Right renal cortex interstitium (tissue), 3 donors: ENCODE measurements around the gene ARVCF. TPM values are rescaled to one million over a fixed set of nuclear protein-coding genes. Genes with fewer than 3 reads are reported as not detected.

Experiments
- DNase-seq, 3 donors: peaks; one replicate each; pipeline ENCODE4 v3.0.0-alpha.2; 2013; ENCODE audit warnings: low read depth in 3 of 3, low spot score in 2 of 3
- polyA plus RNA-seq, 3 donors: library from polyadenylated mRNA; unstranded; fragments of 120-200 nt; gene quantifications; one replicate each; pipeline ENCODE4 v1.2.1, GENCODE V29; 2013; ENCODE audit not compliant: insufficient read length in 3 of 3

Gene ARVCF, protein sequence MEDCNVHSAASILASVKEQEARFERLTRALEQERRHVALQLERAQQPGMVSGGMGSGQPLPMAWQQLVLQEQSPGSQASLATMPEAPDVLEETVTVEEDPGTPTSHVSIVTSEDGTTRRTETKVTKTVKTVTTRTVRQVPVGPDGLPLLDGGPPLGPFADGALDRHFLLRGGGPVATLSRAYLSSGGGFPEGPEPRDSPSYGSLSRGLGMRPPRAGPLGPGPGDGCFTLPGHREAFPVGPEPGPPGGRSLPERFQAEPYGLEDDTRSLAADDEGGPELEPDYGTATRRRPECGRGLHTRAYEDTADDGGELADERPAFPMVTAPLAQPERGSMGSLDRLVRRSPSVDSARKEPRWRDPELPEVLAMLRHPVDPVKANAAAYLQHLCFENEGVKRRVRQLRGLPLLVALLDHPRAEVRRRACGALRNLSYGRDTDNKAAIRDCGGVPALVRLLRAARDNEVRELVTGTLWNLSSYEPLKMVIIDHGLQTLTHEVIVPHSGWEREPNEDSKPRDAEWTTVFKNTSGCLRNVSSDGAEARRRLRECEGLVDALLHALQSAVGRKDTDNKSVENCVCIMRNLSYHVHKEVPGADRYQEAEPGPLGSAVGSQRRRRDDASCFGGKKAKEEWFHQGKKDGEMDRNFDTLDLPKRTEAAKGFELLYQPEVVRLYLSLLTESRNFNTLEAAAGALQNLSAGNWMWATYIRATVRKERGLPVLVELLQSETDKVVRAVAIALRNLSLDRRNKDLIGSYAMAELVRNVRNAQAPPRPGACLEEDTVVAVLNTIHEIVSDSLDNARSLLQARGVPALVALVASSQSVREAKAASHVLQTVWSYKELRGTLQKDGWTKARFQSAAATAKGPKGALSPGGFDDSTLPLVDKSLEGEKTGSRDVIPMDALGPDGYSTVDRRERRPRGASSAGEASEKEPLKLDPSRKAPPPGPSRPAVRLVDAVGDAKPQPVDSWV
- 10 to 100 TPM; 16.8 to 19.6 (median 16.9) TPM for polyA plus RNA-seq

DNA sequence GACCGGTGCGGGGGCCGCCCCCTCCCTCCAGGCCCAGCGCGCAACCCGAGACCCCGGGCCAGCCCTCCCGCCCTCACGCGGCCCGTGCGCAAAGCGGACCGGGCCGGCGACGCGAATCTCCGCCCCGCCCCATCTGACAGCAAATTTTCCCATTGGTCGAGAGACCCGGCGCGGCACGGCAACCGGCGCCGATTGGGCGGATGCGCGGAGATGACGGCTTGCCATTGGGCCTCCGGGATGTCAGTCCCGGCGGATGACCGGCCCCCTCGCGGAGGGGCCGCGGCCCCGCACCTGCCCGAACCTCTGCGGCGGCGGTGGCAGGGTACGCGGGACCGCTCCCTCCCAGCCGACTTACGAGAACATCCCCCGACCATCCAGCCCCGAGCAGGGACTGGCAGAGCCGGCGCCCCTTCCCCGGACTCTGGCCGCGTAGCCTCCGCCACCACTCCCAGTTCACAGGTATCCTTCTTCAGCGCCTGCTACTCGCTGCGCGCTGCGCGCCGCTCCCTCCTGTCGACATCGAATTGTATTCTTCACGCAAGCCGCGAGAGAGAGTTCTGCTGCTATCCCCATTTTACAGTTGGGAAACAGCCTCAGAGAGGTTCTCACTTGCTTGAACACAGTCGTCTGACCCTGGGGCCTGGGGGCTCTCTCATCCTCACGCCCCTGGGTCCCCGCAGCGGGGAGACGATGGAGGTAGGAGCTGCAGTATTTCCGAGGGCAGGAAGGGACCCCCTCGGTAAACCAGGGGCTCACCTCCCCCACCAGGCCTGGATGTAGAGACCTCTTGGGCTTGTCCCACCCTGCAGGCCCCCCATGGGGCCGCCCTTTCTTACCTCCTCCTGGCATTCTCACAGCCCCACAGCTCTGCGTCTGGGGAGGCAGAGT lies at the start of gene ARVCF:
Gene ARVCF, minus strand, starts transcription at position 90 of the 888 bp plus-strand sequence. CDS start 26,029 bp downstream, outside the sequence.
- DNase-seq: peak; percentile 64 to 75 (median 74)

DNA sequence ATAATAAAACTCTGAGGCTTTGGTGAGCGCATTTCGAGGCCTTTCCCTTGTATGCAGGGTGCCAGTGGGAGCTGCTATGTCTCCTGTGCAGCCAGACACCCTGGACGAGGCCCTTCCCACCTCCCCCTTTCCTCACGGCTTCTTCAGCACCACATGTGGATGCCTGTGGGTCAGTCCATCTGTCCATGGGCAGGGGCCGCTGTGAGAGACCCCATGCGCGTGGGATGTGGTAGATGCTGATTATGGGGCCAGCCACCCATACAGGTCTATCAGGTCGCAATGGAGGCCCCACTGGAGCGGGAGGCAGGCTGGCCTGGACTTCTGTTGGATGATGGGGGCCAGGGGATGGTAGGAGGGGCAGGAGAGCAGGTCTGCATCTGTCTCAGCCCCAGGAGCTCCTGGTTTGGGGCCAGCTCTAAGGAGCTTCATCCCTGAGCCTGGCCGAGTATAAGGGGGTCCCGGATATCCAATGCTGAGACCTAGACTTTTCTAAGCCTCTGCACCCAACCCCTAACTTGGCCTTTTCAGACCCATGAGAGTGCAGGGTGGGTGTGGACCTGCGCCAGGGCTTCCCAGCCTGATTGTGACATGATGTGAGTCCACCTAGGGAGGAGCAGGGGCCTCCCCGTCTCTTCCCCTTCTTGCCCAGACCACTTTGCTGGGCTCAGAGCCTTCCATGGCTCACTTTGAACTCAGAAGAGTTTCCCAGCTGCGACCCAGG lies 49.4 kb upstream of the ARVCF start:
- DNase-seq: no peak

DNA sequence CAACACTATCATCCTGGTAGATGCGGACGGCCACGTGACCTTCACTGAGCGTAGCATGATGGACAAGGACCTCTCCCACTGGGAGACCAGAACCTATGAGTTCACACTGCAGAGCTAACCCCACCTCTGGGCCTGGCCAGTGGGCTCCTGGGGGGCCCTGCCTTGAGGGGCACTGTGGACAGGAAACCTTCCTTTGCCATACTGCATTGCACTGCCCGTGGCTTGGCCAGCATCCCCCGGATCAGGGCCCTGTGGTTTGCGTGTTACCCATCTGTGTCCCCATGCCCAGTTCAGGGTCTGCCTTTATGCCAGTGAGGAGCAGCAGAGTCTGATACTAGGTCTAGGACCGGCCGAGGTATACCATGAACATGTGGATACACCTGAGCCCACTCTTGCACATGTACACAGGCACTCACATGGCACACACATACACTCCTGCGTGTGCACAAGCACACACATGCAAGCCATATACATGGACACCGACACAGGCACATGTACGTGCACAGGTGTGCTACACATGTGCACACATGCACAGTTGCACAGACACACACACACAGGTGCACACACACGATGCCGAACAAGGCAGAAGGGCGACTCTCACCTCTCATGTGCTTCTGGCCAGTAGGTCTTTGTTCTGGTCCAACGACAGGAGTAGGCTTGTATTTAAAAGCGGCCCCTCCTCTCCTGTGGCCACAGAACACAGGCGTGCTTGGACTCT lies 48.1 kb upstream of the ARVCF start:
- no peak for DNase-seq

DNA sequence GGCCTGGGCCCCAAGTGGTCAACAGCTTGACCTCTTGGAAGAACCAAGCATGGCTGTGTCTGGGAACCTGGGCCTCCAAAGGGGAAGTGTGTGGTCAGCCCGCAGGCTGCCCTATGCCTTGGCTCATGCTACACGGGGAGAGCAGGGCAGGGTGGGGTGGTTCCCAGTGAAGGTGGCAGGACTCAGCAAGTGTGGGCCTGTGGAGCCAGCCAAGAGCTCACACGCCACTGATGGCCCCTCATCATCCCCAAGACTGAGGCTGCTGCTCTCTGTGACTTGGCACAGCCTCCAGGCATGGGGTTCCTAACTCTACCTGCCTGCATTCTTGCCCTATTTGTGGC lies 47.5 kb upstream of the ARVCF start:
- no peak for DNase-seq

DNA sequence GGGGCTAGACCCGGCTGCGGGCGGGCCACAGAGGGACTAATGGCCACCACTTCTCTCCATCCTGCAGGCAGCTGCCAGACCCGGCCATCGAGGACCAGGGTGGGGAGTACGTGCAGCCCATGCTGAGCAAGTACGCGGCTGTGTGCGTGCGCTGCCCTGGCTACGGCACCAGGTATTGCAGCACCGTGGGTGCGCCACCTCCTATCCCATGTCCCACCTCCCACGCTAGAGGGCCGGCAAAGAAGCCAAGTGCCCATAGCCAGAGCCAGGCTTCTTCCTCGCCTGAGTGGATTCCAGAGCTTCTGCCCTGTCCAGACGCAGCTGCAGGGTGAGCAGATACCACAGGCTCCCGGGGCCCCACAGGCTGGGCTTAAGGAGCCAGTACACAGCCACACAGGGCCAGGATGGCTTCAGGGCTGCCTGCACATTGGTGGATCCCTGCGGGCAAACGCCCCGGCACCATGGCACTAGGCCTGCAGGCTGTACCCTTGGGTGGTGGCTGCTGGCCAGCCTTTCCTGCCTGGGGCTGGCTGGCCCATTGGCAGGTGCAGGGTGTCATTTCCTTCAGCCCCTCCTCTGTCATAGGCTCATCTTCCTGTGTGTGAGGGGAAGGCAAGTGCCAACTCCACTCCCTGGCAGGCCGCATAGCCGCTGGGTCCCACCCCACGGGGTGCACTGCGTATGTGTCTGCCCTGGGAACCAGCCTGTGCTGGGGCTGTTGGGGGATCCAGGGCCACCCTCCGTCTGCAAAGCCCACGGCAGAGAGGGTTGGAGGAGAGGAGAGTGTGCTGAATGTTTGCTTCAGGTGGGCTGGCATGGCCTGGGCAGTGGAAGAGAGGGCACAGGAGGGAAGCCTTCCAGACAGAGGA lies 46.9 kb upstream of the ARVCF start:
- no peak for DNase-seq

DNA sequence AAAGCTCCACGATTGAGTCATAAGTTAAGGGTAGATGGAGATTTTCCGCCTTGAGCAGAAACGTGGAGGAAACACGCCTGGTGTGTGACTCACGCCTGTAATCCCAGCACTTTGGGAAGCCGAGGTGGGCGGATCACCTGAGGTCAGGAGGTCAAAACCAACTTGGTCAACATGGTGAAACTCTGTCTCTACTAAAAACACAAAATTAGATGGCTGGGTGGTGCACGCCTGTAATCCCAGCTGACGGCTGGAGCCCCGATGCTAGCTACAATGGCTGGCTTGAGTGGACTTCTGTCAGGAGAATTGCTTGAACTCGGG lies 46.1 kb upstream of the ARVCF start:
- DNase-seq: no peak

DNA sequence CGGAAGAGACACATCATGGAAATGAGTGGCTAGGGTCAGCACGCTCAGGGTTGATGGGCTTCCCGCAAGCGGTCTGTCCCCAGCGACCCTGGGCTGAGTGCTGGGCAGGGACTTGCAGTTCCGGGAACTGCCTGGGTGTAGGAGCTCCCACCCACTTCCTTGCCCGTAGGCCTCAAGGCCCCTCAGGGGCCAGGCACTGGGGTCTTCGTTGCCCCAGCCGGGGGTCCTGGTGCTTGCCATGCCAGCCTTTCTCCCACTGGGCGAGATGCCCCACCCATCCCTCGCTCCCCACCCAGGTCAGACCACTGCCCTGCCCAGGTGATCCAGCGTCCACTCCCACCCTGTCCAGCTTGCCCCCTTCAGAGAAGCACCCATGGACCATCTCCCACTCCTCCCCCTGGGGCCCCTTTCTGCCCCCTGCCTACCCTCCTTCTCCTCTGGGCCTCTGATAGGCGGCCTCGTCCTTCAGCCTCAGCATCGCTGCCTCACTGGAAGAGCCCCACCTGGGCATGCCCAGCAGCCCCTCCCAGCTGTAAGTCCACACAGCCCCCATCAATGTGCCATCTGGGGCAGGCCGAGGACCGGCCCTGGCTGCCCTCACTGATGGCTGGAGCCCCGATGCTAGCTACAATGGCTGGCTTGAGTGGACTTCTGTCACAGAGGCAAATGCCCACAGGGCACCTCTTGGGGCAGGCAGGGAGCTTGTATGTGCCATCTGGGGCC lies 45.6 kb upstream of the ARVCF start:
- DNase-seq: no peak

DNA sequence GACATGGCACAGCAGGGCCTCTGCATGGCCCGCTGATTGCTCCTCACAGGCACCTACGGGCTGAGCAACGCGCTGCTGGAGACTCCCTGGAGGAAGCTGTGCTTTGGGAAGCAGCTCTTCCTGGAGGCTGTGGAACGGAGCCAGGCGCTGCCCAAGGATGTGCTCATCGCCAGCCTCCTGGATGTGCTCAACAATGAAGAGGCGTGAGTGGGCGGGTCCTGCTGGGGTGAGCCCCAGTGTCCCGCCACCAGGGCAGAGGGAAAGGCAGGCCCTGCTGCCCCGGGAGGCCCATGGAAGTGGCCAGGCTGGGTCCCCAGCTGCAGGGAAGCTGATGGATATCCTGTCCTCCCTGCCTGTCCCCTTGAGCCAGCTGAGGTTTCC lies 44.8 kb upstream of the ARVCF start:
- DNase-seq: no peak

DNA sequence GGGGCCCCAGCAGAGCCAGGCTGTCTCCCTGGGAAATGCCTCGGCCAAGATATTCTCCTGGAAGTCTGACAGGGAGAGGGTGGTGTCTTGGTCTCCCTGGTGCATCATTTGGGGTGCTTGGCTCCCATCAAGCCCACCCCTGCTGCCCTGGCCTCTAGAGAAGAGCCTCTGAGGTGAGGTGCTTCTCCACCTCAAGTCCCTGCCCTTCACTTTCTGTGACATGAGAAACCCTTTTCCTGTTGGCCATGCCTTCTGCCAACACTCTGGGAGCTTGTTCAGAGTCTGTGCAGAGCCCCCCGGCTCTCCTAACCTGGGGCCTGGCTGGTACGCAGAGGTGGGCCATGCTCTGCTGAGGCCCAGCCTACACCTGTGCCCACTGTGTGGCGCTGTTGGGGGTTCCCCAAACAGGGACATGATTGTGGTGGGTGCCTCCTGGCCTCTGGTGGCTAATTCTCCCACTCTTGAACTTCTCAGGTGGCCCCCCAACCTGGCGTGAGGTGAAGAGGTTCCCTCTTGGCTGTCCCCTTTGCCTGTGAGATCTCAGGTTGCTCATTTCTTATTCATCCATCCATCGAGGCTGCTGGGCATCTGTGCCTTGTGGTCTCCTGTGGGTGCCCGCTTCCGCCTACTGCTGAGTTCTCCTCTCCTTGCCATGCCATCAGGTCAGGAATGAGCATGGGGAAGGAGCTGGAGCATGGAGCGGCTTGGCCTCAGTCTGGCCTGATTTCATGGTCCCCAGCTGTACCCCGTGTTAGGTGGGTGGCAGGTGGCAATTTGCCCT lies 44.3 kb upstream of the ARVCF start:
- no peak for DNase-seq

DNA sequence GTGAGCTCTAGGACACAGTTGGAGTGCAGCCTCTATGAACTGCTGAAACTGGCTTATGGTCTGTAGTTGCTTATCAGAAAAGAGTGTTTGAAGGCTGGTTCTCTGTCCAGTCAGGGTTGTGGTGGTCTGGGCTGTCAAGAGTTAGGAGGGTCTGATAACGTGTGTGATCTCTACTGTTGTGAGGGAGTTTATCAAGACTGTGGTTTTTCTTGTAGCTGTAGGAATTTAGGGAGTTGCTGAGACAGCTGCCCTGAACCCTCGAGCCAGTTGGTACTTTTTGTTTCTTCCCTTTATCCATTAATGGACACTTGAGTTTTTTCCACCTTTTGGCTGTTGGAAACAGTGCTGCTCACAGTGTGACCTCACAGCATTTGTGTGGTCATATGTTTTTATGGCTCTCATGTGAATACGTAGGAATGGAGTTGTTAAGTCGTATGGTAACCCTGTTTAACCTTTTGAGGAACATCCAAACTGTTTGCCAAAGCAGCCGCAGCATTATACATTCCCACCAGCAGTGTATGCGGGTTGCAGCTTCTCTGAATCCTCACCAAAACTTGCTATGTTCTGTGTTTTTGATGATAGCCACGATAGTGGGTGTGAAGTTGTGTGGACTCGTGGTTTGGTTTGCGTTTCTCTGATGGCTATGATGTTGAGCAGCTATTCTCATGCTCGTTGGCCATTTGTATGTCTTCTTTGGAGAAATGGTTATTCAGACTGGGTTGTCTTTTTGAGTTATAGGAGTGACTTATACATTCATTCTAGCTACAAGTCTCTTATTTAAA lies 42.6 kb upstream of the ARVCF start:
- no peak for DNase-seq

DNA sequence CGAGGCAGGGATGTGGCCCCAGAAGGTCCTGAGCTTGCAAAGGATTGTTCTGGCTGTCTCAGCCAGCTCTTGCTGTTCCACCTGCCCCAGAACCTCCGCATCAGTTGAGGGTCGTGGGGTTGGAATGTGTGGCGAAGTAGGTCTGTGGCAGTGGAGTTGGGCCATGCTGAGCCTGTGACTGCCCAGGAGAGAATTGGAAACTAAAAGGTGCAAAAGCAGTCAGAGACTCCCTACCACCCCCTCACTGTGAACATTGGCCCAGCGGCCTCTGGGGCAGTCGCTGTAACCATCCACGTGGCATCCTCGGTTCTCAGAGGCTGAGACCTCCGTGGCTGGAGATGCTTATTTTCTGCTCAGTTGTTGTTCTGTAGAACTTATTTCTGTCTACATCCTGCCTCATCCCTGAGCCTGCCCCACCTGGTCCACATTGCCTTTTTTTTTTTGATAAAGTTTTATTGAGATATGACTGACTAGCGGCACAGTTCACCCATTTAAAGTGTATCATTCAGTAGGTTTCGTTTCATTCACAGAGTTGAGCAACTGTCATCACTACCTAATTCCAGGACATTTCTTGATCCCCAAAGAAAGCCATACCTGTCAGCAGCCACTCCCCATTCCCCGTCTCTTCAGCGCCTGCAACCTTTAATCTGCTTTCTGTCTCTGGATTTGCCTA lies 41.1 kb upstream of the ARVCF start:
- DNase-seq: no peak

DNA sequence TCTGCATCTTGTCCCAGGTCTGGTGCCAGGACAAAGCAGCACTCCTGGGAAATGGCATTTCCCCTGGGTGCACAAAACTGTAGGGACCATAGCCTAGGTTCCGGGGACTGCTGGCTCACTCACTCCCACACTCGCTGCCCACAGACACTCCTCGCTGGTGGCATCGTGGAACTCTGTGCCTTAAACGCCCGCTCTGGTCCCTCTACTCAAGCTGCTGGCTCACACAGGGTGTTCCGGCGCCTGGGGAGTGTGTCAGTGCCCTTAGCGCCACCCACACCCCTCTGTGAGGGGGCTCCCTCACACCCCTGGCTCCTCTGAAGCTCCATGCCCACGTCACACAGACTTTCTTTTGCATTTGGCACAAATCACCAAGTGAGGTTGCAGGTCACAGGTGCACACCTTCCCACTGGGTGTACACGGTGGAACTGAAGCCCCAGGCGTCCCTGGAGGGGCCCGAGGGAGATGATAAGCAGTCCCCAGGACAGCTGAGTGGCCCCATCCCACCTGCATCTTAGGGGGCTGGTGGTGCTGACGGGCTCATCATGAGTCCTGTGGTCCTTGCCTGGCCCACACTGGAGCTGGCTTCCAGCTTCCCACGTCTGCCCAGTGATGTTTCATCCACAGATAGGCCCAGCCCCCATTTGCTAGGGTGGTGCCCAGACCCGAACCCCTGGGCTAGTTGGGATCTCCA lies 40.2 kb upstream of the ARVCF start:
- DNase-seq: no peak

DNA sequence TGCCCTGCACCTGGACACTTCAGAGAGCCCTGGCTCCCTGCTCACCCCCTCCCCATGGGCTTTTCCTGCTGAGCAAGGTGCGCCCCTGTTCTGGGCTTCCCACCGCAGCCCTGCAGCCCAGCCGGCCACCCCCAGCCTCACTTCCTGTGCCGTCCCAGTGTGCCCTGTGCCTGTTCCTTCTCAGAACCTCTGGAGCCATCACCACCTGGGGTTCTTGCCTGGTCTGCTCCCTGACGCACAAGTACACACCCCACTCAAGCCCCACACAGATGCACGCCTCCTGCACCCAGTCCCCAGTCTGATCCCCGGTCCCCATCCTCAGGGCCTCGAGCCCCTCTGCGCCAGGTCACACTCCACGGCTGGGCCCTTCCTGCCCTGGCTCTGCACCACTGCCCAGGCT lies 39.5 kb upstream of the ARVCF start:
- no peak for DNase-seq

DNA sequence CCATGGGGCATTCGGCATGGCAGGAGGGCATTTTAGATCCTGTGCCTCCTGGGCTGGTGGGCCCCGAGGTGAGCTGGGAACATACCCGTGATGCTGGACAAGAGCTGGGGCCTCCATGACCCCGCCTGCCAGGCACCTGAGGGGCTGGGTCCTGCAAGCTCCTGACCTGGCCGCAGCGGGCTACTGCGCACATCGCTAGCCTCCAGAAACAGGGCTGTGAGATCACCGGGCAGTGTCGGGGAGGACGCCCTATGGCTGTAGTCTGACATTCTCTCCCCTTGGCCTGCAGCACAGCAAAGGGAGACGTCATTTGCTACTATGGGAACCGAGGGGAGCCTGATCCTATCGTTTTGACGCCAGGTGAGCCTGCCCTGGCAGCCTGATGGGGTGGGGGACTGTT lies 39.0 kb upstream of the ARVCF start:
- DNase-seq: no peak

DNA sequence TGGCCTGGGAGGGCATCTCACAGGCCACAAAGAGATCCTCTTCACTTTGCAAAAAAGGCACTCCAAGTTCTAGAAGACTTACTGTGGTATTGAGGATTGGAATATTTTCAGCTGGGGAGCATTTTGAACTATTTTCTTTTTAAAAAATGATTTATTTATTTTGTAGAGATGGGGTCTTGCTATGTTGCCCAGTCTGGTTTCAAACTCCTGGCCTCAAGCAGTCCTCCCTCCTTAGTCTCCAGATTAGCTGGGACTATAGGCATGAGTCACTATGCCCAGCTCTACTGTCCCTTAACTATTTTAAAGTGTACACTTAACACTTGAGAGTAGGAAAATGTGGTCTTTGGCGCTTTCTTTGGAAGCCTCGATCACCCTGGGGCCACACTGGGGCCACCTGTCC lies 38.5 kb upstream of the ARVCF start:
- no peak for DNase-seq
